Subcutaneous abdominal adipose tissue (tissue), 5 donors: ENCODE results near the gene NCOA3.
"Not testable (repeated sequence)": the region's sequence is repeated elsewhere in the genome, so short reads cannot be mapped to it uniquely, and the experiment has no call there.

Source experiments
- H3K27ac ChIP-seq: one replicate; pipeline ENCODE4 v1.7.0; 2013; ENCODE audit warnings: low read depth, mild to moderate bottlenecking, inconsistent platforms, low read length, moderate library complexity
- H3K27me3 ChIP-seq, 5 donors: one replicate each; pipeline ENCODE4 v1.7.0; 2013; ENCODE audit warnings: low read length in 5 of 5, inconsistent platforms in 1 of 5; ENCODE audit not compliant: control insufficient read depth in 5 of 5, insufficient read depth in 4 of 5
- H3K36me3 ChIP-seq, 5 donors: one replicate each; pipeline ENCODE4 v1.7.0; 2013; ENCODE audit warnings: low read length in 5 of 5; ENCODE audit not compliant: control insufficient read depth in 5 of 5, insufficient read depth in 5 of 5
- H3K4me1 ChIP-seq, 5 donors: one replicate each; pipeline ENCODE4 v1.7.0; 2013; ENCODE audit warnings: low read length in 5 of 5, mild to moderate bottlenecking in 3 of 5, moderate library complexity in 1 of 5; ENCODE audit not compliant: control insufficient read depth in 5 of 5, insufficient read depth in 5 of 5
- H3K4me3 ChIP-seq, 5 donors: one replicate each; pipeline ENCODE4 v1.7.0; 2013; ENCODE audit warnings: low read length in 5 of 5, low read depth in 1 of 5
- H3K9ac ChIP-seq, 5 donors: one replicate each; pipeline ENCODE4 v1.7.0; 2013; ENCODE audit warnings: low read length in 5 of 5, mild to moderate bottlenecking in 4 of 5, moderate library complexity in 3 of 5
- H3K9me3 ChIP-seq, 5 donors: one replicate each; pipeline ENCODE4 v1.7.0; 2013; ENCODE audit warnings: low read length in 5 of 5; ENCODE audit not compliant: control insufficient read depth in 5 of 5
- donor health status: healthy.
- donor health status: healthy.
- donor health status: healthy.
- donor health status: healthy.
- donor health status: healthy.

NCOA3 gene

DNA sequence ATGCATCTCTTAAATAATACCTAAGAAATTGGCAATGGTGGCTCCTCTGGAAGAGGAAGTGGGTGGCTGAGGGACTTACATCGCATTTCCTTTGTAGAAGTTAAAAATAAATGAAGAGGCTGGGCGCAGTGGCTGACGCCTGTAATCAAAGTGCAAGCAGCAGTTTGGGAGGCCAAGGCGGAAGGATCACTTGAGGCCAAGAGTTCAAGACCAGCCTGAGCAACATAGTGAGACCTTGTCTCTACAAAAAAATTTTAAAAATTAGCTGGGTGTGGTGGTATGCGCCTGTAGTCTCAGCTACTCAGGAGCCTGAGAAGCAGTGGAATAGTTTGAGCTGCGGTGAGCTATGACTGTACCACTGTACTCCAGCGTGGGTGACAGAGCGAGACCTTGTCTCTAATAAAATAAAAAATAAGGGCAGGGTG is 12.2 kb upstream of the NCOA3 start:
- H3K27ac ChIP-seq, result no peak overlapping the region

DNA sequence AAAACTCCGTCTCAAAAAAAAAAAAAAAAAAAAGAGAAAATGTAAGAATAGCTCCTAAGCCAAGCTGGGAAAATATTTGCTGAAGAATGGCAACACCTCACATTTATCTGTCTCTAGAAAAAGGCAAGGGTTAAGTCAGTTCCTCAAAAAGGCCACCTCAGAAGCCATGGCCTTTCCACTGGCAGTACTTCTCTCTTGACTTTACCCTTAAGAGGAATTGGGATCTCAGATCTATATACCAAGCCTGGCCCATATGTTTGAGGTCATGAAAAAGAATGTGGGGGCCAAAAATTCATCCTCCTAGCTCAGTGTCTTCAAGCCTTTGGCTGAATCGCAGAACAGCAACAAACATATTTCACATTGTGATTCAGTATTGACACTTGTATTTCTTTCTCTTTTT is 10.9 kb upstream of the NCOA3 start:
- Histone ChIP-seq H3K4me3 (no peak overlapping the region), H3K9me3 (no peaks in the 10 kb centered on the region), H3K27ac (no peak overlapping the region), H3K36me3 (no peaks in the 10 kb centered on the region), H3K4me1 (peaks cover 4 to 25% (median 15%) of the 10 kb centered on the region in 5 donors), H3K27me3 (no peaks in the 10 kb centered on the region), H3K9ac (no peak overlapping the region)

More for the DNA sequence above, 12.2 kb upstream of the NCOA3 start:
- Histone ChIP-seq H3K27me3 (no peaks in the 10 kb centered on the region), H3K4me3 (no peak overlapping the region), H3K9me3 (no peaks in the 10 kb centered on the region), H3K36me3 (no peaks in the 10 kb centered on the region), H3K9ac (no peak overlapping the region), H3K4me1 (peaks cover 4 to 25% (median 15%) of the 10 kb centered on the region in 5 donors)

DNA sequence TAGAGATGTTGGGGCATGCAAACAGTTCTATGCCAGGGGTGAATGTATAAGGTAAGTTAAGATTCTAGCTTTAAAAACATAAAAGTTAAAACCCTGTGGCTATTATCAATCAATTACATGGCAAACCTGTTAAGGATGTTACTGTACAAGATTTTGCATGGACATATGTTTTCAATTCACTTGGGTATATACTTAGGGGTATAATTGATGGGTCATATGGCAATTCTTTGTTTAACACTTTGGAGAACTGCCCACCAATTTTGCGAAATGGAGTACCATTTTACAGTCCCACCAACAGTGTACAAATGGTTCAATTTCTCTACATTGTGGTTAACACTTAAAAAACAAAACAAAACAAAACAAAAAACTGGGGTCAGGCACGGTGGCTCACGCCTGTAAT is 9.4 kb upstream of the NCOA3 start:
- no peak overlapping the region for H3K27ac ChIP-seq

GRCh38 chr20:47493175-47493962 is 8.3 kb upstream of the NCOA3 start:
- H3K4me1 ChIP-seq, result peaks cover 4 to 17% (median 15%) of the 10 kb centered on the region in 5 donors
- H3K27ac ChIP-seq, result peak overlapping the region; percentile 20
- H3K36me3 ChIP-seq, result no peaks in the 10 kb centered on the region
- H3K27me3 ChIP-seq, result no peaks in the 10 kb centered on the region
- H3K9me3 ChIP-seq, result no peaks in the 10 kb centered on the region
- H3K9ac ChIP-seq, result peak overlapping the region in 1 of 5 donors; percentile 2
- H3K4me3 ChIP-seq, result peak overlapping the region in 1 of 5 donors; percentile 0

More for the DNA sequence above, 9.4 kb upstream of the NCOA3 start:
- Histone ChIP-seq H3K36me3 (no peaks in the 10 kb centered on the region), H3K27me3 (no peaks in the 10 kb centered on the region), H3K4me3 (no peak overlapping the region), H3K9ac (no peak overlapping the region), H3K9me3 (no peaks in the 10 kb centered on the region), H3K4me1 (peaks cover 4 to 22% (median 15%) of the 10 kb centered on the region in 5 donors)

- H3K27ac ChIP-seq, result no peak overlapping the region
- no peak overlapping the region for H3K9ac ChIP-seq
- peaks cover 4 to 17% (median 15%) of the 10 kb centered on the region in 5 donors for H3K4me1 ChIP-seq
- H3K9me3 ChIP-seq, result no peaks in the 10 kb centered on the region
- H3K4me3 ChIP-seq, result no peak overlapping the region
- no peaks in the 10 kb centered on the region for H3K36me3 ChIP-seq
- no peaks in the 10 kb centered on the region for H3K27me3 ChIP-seq
These were observed 7.8 kb upstream of the NCOA3 start for GRCh38 chr20:47493963-47494293.

GRCh38 chr20:47494606-47495005 is 7.1 kb upstream of the NCOA3 start:
- H3K4me1 ChIP-seq, result peaks cover 4 to 16% (median 14%) of the 10 kb centered on the region in 5 donors
- not testable (repeated sequence) for H3K9ac ChIP-seq, H3K4me3 ChIP-seq, H3K27me3 ChIP-seq, H3K36me3 ChIP-seq, H3K27ac ChIP-seq, H3K9me3 ChIP-seq

DNA sequence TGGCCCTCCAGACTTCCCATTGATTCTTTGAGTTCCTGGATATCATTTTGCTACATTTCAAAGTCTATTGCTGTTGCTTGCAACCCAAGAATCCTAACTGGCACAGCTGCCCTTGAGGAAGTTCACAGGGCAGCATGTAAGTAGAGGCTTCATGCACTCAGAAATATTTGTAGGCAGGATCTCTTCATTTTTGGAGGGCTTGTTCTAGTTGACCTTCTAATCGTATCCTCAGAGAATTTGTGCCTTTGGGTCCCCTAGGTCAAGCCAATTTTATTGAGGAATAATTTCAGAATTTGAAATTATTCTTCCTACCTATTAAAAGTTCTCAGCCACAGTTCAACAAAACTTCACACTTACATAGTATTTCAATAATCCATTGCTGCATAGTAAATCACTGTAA is 5.6 kb upstream of the NCOA3 start:
- Histone ChIP-seq H3K36me3 (no peaks in the 10 kb centered on the region), H3K9me3 (no peaks in the 10 kb centered on the region), H3K27me3 (no peaks in the 10 kb centered on the region), H3K27ac (no peak overlapping the region), H3K4me3 (no peak overlapping the region), H3K9ac (no peak overlapping the region), H3K4me1 (peaks cover 4 to 18% (median 17%) of the 10 kb centered on the region in 5 donors)

- H3K27me3 ChIP-seq, result no peaks in the 10 kb centered on the region
- no peak overlapping the region for H3K4me3 ChIP-seq
- no peak overlapping the region for H3K9ac ChIP-seq
- no peaks in the 10 kb centered on the region for H3K36me3 ChIP-seq
- H3K4me1 ChIP-seq, result peaks cover 5 to 26% (median 25%) of the 10 kb centered on the region in 5 donors
- H3K9me3 ChIP-seq, result no peaks in the 10 kb centered on the region
- H3K27ac ChIP-seq, result no peak overlapping the region
These were observed 3.1 kb upstream of the NCOA3 start for GRCh38 chr20:47498606-47499005.

DNA sequence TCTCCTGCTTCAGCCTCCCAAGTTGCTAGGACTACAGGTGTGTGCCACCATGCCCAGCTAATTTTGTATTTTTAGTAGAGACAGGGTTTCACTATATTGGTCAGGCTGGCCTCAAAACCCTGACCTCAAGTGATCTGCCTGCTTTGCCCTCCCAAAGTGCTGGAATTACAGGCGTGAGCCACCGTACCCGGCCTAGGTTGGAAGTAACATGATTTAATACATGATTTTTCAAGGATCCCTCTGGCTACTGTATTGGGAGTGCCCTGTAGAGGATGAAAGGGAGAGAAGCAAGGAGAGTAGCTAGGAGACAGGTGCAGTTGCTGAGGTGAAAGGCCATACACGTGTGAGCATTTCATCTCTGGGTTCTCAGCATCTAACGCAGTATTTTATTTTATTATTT is 2.6 kb upstream of the NCOA3 start:
- Histone ChIP-seq H3K4me3 (no peak overlapping the region), H3K36me3 (no peaks in the 10 kb centered on the region), H3K27me3 (no peaks in the 10 kb centered on the region), H3K27ac (no peak overlapping the region), H3K9ac (no peak overlapping the region), H3K9me3 (no peaks in the 10 kb centered on the region), H3K4me1 (peaks cover 2 to 23% (median 23%) of the 10 kb centered on the region in 5 donors)

DNA sequence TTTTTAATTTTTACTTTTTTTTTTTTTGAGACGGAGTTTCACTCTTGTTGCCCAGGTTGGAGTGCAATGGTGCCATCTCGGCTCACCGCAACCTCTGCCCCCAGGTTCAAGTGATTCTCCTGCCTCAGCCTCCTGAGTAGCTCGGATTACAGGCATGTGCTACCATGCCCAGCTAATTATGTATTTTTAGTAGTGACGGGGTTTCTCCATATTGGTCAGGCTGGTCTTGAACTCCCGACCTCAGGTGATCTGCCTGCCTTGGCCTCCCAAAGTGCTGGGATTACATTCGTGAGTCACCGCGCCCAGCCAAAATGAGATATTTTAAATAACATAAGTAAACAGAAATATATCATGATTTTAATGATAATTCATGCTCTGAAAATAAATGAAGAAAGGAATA is 1.6 kb upstream of the NCOA3 start:
- not testable (repeated sequence) for H3K9ac ChIP-seq, H3K9me3 ChIP-seq, H3K36me3 ChIP-seq, H3K27ac ChIP-seq, H3K27me3 ChIP-seq, H3K4me3 ChIP-seq
- H3K4me1 ChIP-seq, result peaks cover 2 to 24% (median 21%) of the 10 kb centered on the region in 5 donors
